Transverse colon (tissue), 3 donors: ENCODE data around the gene PLCL1.

Source experiments
- CTCF ChIP-seq, 5 experiments: fragments of 200-600 bp in 3 of 5; fragments of 450-650 bp in 2 of 5; sonication (generic) in 3 of 5; IDR thresholded peaks; 1 replicate in 2 of 5; 2 replicates in 3 of 5; pipeline ENCODE4 v1.5.1; 2016 to 2017; ENCODE audit warnings: antibody characterized with exemption in 5 of 5, inconsistent platforms in 3 of 5, mild to moderate bottlenecking in 2 of 5, moderate library complexity in 1 of 5
- POLR2A ChIP-seq: fragments of 450-650 bp; IDR thresholded peaks from one replicate; pipeline ENCODE4 v1.6.1; 2016; ENCODE audit warnings: antibody characterized with exemption, mild to moderate bottlenecking, moderate library complexity

DNA sequence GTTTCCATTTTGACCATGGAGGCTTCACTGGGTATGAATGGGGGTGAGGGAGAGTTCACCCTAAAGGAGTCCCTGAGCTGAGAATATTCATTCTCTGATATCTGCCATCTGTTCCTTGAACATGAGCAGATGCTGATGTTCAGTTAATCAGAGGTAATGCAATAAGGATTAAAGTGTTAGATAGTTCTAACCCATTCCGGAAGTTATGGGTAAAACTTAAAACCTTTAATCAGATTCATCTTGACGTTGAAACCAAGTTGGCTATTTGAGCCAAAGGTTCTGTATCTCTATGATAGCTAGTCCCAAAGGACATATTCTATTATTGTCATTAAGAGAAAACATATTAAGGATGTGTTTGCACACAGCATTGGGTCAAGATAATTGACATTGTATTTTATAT, 268.9 kb downstream of the PLCL1 start:
- TF ChIP-seq POLR2A: no peak
- no peak for TF ChIP-seq CTCF (IDR thresholded peaks at IDR 0.05)
